ELF-1 (cell line): ENCODE results near the gene TP53.
A peak's percentile ranks its signal among the peaks of the same experiment; 100 is the strongest.
"Not testable (repeated sequence)": the region's sequence is repeated elsewhere in the genome, so short reads cannot be mapped to it uniquely, and the experiment has no call there.

Experiments used
- DNase-seq: peaks from one replicate; pipeline ENCODE4 v3.0.0-alpha.2; 2016; ENCODE audit warnings: low read depth, low spot score

Gene TP53

GRCh38 chr17:7632492-7632894 lies 54.8 kb downstream of the TP53 start:
- DNase-seq = peak; percentile 77

GRCh38 chr17:7631398-7632380 lies 55.6 kb downstream of the TP53 start:
- DNase-seq = no peak

GRCh38 chr17:7629939-7630571 lies 57.2 kb downstream of the TP53 start, which contains the start of gene SHBG:
TSS of gene SHBG (plus strand) at chr17:7630135. CDS start at chr17:7630173, 38 bp downstream.
- no peak for DNase-seq

- DNase-seq = peak; percentile 95
These were observed 59.8 kb downstream of the TP53 start, which contains the start of gene SAT2 for GRCh38 chr17:7627250-7628121. TSS of gene SAT2 (minus strand) at chr17:7627821. CDS start at chr17:7627635, 186 bp downstream.

- DNase-seq = no peak
These were observed 60.4 kb downstream of the TP53 start for GRCh38 chr17:7626956-7627249.

- DNase-seq = no peak
These were observed 61.0 kb downstream of the TP53 start for GRCh38 chr17:7626307-7626706.

GRCh38 chr17:7625749-7626148 lies 61.5 kb downstream of the TP53 start:
- DNase-seq = not testable (repeated sequence)

GRCh38 chr17:7623661-7624060 lies 63.6 kb downstream of the TP53 start:
- DNase-seq = no peak

- DNase-seq = no peak
These were observed 66.5 kb downstream of the TP53 start for GRCh38 chr17:7620835-7621234.

- DNase-seq = no peak
These were observed 68.7 kb downstream of the TP53 start for GRCh38 chr17:7618608-7619007.
